Psoas muscle (tissue), 8 donors: ENCODE measurements around the gene MARF1. TPM values are rescaled to one million over a fixed set of nuclear protein-coding genes. Genes with fewer than 3 reads are reported as not detected.

ENCODE experiments used
- ATAC-seq, 4 donors: fragments of 200-7000 bp; cut with Tn5 transposase; one replicate each; pipeline ENCODE4 v1.9.1; 2020; ENCODE audit warnings: moderate library complexity in 3 of 4, mild to moderate bottlenecking in 2 of 4
- DNase-seq, 2 donors: peaks; one replicate each; pipeline ENCODE4 v3.0.0-alpha.2; 2020
- H3K27ac ChIP-seq: fragments of 200-600 bp; one replicate; pipeline ENCODE4 v1.8.0; 2022
- H3K27me3 ChIP-seq, 3 donors: fragments of 200-600 bp in 1 of 3; one replicate each; pipeline versions ENCODE4 v1.6.1 to v1.8.0; 2013 to 2022; ENCODE audit warnings: low read length in 2 of 3, mild to moderate bottlenecking in 2 of 3, moderate library complexity in 1 of 3; ENCODE audit not compliant: insufficient read depth in 3 of 3
- H3K36me3 ChIP-seq, 2 donors: fragments of 200-600 bp in 1 of 2; one replicate each; pipeline versions ENCODE4 v1.6.1 to v1.8.0; 2013 to 2022; ENCODE audit warnings: low read depth in 1 of 2, mild to moderate bottlenecking in 1 of 2, moderate library complexity in 1 of 2; ENCODE audit not compliant: insufficient read depth in 1 of 2
- H3K4me1 ChIP-seq: fragments of 200-600 bp; one replicate; pipeline ENCODE4 v1.8.0; 2022
- H3K4me3 ChIP-seq: fragments of 200-600 bp; one replicate; pipeline ENCODE4 v1.8.0; 2022; ENCODE audit warnings: mild to moderate bottlenecking
- H3K9me3 ChIP-seq: fragments of 200-600 bp; one replicate; pipeline ENCODE4 v1.8.0; 2022
- WGBS, 3 donors: extraction: QIAGEN DNeasy Blood & Tissue Kit; methylation state at CpG; one replicate each; pipeline versions ENCODE4 v1.1.6 to v1.1.7; 2013; 5-methylcytosine and 5-hydroxymethylcytosine counted together
- intact Hi-C, 2 donors: fragments of 100-400 bp; cut with DNase I; formaldehyde crosslinking; loops; one replicate each; pipeline versions ENCODE4 v1.11.0 to v1.14.2; 2022
- polyA plus RNA-seq, 3 donors: library from polyadenylated mRNA; stranded (reverse); fragments of 200-250 nt; gene quantifications; one replicate each; pipeline ENCODE4 v1.2.3, GENCODE V29; 2013
- total RNA-seq, 4 donors: library from RNA; stranded (reverse); fragmentation: NEBNext Ultra II Directional in 2 of 4; extraction: Animal tissue kit (Norgen Biotek cat#: 25700) in 2 of 4; gene quantifications; one replicate each; pipeline versions ENCODE4 v1.2.1 to v1.2.4, GENCODE V29; 2021 to 2023
- TF ChIP-seq, protein P1 (sequence below): fragments of 200-600 bp; IDR thresholded peaks from one replicate; pipeline ENCODE4 v1.8.0; 2022; ENCODE audit warnings: antibody characterized with exemption
- donor health status: healthy with polysubstance abuse.
- donor health status: DM: no; HTN: no; CAD: no; lungs with moderate emphysema.
- donor health status: Bipolar disorder and iron deficiency.
- donor health status: healthy.
- donor health status: DM: yes; HTN: yes; CAD: no.
- donor health status: DM: no; HTN: no; CAD: no.
- donor health status: DM: no; HTN: no; CAD: no.
- donor health status: DM: yes; HTN: yes; CAD: no.

Gene MARF1
- total and polyA plus RNA-seq, 7 donors: 13.4 to 91.5 (median 41.7) TPM

DNA sequence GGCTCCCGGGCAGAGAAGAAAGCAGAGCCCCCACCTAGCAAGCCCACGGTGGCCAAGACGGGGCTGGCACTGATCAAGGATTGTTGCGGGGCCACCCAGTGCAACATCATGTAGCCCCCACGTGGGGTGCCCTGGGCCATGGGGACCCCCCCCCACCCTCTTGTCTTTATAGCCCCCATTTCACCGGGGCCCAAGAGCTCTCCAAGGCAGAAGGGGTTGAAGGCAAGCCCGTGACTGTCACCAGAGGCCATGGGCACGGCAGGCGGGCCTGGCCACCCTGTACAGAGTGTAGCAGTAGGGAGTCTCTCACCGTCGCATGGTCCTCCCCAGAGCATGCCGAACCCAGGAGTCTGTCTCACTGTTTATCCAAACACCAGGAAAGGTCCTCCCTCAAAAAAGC lies 56.2 kb downstream of the MARF1 start:
- H3K27ac ChIP-seq: no peak overlapping the region
- H3K9me3 ChIP-seq: peaks cover 4% of the 10 kb centered on the region
- no peaks in the 10 kb centered on the region for H3K27me3 ChIP-seq
- peaks cover 0 to 45% of the 10 kb centered on the region in 2 donors for H3K36me3 ChIP-seq
- WGBS, 3 donors: 97 to 98% (median 98%) methylated on average over 12 of the region's 12 CpGs
- H3K4me1 ChIP-seq: peaks cover 9% of the 10 kb centered on the region
- no peak for ATAC-seq
- intact Hi-C loops: no loop called here
- no peak overlapping the region for H3K4me3 ChIP-seq
- no peak for DNase-seq
- TF ChIP-seq, protein P1, sequence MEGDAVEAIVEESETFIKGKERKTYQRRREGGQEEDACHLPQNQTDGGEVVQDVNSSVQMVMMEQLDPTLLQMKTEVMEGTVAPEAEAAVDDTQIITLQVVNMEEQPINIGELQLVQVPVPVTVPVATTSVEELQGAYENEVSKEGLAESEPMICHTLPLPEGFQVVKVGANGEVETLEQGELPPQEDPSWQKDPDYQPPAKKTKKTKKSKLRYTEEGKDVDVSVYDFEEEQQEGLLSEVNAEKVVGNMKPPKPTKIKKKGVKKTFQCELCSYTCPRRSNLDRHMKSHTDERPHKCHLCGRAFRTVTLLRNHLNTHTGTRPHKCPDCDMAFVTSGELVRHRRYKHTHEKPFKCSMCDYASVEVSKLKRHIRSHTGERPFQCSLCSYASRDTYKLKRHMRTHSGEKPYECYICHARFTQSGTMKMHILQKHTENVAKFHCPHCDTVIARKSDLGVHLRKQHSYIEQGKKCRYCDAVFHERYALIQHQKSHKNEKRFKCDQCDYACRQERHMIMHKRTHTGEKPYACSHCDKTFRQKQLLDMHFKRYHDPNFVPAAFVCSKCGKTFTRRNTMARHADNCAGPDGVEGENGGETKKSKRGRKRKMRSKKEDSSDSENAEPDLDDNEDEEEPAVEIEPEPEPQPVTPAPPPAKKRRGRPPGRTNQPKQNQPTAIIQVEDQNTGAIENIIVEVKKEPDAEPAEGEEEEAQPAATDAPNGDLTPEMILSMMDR: no peak

DNA sequence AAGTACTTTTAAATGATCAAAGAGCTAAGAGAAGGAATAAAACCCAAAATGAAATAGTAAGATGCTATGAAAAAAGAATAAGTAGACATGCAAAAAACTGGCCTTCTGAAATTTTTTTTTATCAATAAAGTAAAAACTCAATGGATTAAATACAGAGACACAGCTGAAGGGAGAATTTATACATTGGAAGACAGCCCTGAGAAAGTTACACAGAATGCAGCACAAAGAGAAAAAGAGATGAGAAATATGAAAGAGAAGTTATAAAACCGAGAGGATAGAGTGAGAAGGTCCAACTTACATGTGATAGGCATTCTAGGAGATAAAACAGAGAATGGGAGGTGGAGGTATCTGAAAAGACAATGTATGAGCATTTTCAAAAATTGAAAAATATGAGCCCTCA lies 57.0 kb downstream of the MARF1 start:
- Histone ChIP-seq H3K36me3 (peaks cover 0 to 51% of the 10 kb centered on the region in 2 donors), H3K27ac (no peak overlapping the region), H3K4me1 (peaks cover 6% of the 10 kb centered on the region), H3K27me3 (no peaks in the 10 kb centered on the region), H3K9me3 (peaks cover 4% of the 10 kb centered on the region), H3K4me3 (no peak overlapping the region)
- ATAC-seq (no peak), DNase-seq (no peak)
- intact Hi-C loops: no loop called here
- TF ChIP-seq, protein P1: no peak
- 85 to 100% (median 96%) methylated on average over 1 of the region's 1 CpG for WGBS, 3 donors

DNA sequence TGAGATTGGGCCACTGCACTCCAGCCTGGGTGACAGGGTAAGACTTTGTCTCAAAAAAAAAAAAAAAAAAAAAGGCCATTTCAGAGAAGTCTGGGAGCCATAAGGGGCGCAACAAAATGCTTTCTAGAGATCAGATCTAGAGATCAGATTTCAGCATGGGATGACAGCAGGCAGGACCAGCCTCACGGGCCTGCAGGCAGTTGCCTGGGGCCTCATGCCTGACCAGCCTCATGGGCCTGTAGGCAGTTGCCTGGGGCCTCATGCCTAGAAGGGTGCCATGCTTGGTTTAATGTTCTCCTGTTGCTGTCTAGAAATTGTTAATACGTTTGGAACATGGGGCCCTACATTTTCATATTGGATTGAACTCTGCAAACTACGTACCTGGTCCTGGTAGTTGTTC lies 59.4 kb downstream of the MARF1 start:
- no peak overlapping the region for H3K27ac ChIP-seq
- H3K36me3 ChIP-seq: peaks cover 2 to 40% of the 10 kb centered on the region in 2 donors
- H3K4me3 ChIP-seq: no peak overlapping the region
- TF ChIP-seq, protein P1: no peak
- intact Hi-C loops: no loop called here
- H3K9me3 ChIP-seq: peaks cover 4% of the 10 kb centered on the region
- no peaks in the 10 kb centered on the region for H3K4me1 ChIP-seq
- DNase-seq: no peak
- no peaks in the 10 kb centered on the region for H3K27me3 ChIP-seq
- 84 to 92% (median 90%) methylated on average over 4 of the region's 4 CpGs for WGBS, 3 donors
- no peak for ATAC-seq

DNA sequence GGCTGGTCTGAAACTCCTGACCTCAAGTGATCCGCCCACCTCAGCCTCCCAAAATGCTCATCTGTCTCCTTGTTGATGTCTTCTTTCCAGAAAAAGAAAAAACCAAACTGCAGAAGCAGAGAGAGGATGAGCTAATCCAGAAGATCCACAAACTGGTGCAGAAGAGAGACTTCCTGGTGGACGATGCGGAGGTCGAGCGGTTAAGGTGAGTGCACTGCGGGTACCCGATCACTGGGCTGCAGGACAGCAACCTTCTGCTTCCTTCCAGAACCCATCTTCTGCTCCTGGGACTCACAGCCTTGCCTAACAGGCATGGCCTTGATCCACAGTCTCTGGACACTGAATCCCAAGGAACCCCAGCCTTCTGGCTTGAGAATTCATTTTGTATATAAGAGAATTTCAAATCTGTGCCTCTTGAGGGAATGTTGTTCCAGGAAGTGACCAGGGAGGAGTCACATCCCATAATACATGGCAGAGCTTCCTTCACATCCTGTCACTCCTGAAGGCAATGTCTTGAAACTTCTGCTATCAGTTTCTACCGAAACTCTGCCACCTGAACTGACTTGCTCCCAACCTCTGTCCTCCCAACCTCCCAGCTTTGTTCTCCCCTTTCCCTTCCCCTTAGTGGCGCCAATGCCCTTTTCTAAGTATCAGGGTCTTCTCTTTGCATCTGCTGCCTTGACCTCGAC lies 61.7 kb downstream of the MARF1 start:
- no peak for DNase-seq
- Histone ChIP-seq H3K27me3 (no peaks in the 10 kb centered on the region), H3K36me3 (peaks cover 2 to 30% of the 10 kb centered on the region in 2 donors), H3K9me3 (peaks cover 4% of the 10 kb centered on the region), H3K27ac (no peak overlapping the region), H3K4me1 (peaks cover 7% of the 10 kb centered on the region), H3K4me3 (no peak overlapping the region)
- ATAC-seq: no peak
- intact Hi-C loops: no loop called here
- WGBS, 3 donors: 88 to 92% (median 88%) methylated on average over 10 of the region's 10 CpGs
- TF ChIP-seq, protein P1: no peak

DNA sequence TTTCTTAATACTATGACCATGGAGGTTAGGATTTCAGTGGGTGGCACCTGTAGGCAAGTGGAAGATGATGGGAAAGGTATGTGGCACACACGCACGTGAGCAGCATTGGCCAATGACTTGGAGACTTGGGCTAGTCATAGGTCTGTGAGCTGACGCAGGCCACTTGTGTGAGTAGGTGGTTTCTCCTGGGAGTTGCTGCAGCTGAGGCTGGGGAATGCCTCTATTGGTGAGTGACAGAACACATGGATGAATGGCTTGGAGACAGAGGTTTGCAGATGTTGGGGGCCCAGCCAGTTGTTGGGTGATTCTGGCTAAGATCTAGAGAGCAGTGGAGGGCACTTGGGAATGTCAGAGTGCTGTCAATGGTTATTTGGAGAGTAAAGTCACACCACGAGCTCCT lies 64.1 kb downstream of the MARF1 start:
- TF ChIP-seq, protein P1: no peak
- Histone ChIP-seq H3K4me1 (peaks cover 16% of the 10 kb centered on the region), H3K27me3 (no peaks in the 10 kb centered on the region), H3K36me3 (peaks cover 2 to 27% of the 10 kb centered on the region in 2 donors), H3K27ac (no peak overlapping the region), H3K4me3 (no peak overlapping the region), H3K9me3 (no peaks in the 10 kb centered on the region)
- intact Hi-C loops: no loop called here
- no peak for ATAC-seq
- no peak for DNase-seq
- WGBS, 3 donors: 90 to 97% (median 90%) methylated on average over 4 of the region's 4 CpGs
